Osteoblast (primary cell): ENCODE measurements around the gene TAOK2. TPM values are rescaled to one million over a fixed set of nuclear protein-coding genes. Genes with fewer than 3 reads are reported as not detected.

Source experiments
- DNase-seq: peaks from one replicate; pipeline ENCODE4 v3.0.0; 2011; ENCODE audit warnings: low spot score, mixed read lengths; ENCODE audit not compliant: insufficient read length; ENCODE audit errors: missing footprints
- H2AFZ ChIP-seq: 2 replicates; pipeline ENCODE4 v1.6.0; 2011; ENCODE audit warnings: mild to moderate bottlenecking, low read length
- H3K27ac ChIP-seq: 2 replicates; pipeline ENCODE4 v1.5.1; 2011; ENCODE audit warnings: mild to moderate bottlenecking, low read depth, low read length, moderate library complexity
- H3K27me3 ChIP-seq: 2 replicates; pipeline ENCODE4 v1.6.0; 2012; ENCODE audit warnings: mild to moderate bottlenecking, control low read depth, inconsistent platforms, low read length, moderate library complexity; ENCODE audit not compliant: insufficient read depth
- H3K36me3 ChIP-seq: 2 replicates; pipeline ENCODE4 v1.5.1; 2011; ENCODE audit warnings: mild to moderate bottlenecking, low read length, control low read depth, moderate library complexity; ENCODE audit not compliant: insufficient read depth
- H3K4me1 ChIP-seq: 2 replicates; pipeline ENCODE4 v1.5.1; 2011; ENCODE audit warnings: mild to moderate bottlenecking, low read length, control low read depth, moderate library complexity; ENCODE audit not compliant: insufficient read depth
- H3K4me2 ChIP-seq: 2 replicates; pipeline ENCODE4 v1.6.0; 2011; ENCODE audit warnings: mild to moderate bottlenecking, low read length; ENCODE audit not compliant: insufficient read depth
- H3K4me3 ChIP-seq: fragments of 200-600 bp; sonication (generic); 3 replicates; pipeline ENCODE4 v1.5.1; 2012; ENCODE audit warnings: mild to moderate bottlenecking, low read length, inconsistent platforms; ENCODE audit not compliant: insufficient read depth
- H3K79me2 ChIP-seq: 2 replicates; pipeline ENCODE4 v1.6.0; 2012; ENCODE audit warnings: mild to moderate bottlenecking, low read length, control low read depth, inconsistent platforms; ENCODE audit not compliant: insufficient read depth
- H3K9me3 ChIP-seq: 2 replicates; pipeline ENCODE4 v1.5.1; 2011; ENCODE audit warnings: low read depth, low read length, control low read depth
- H4K20me1 ChIP-seq: 2 replicates; pipeline ENCODE4 v1.6.0; 2012; ENCODE audit warnings: mild to moderate bottlenecking, low read length, control low read depth; ENCODE audit not compliant: insufficient read depth
- total RNA-seq: library from RNA; depleted of rRNA; stranded (reverse); fragments of >200 nt; gene quantifications from 2 replicates; pipeline ENCODE4 v1.2.3, GENCODE V29; 2012
- TF ChIP-seq, protein P1 (sequence below): IDR thresholded peaks from 2 replicates; pipeline ENCODE4 v1.5.1; 2011; ENCODE audit warnings: mild to moderate bottlenecking, low read depth, low read length, moderate library complexity; ENCODE audit errors: extremely low read depth

TAOK2 gene
- total RNA-seq, 1 donor: 39.1 TPM

DNA sequence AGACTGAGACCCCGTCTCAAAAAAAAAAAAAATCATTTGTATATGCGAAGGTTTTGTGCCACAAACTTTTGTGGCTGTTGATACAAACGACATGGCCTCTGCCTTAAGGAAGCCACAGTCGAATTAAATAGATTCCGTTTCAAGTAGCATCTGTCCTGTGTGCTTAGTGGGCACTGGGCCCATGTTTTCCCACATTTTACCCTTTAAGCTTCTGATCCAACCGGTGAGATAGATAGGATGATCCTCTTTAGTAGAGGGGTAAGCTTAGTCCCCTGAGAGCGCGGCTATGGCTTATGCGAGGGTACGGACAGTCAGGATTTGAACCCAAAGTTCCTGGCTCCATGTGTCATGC is 12.6 kb upstream of the TAOK2 start:
- Histone ChIP-seq H3K27ac (peak overlapping the region; percentile 76), H3K79me2 (peaks cover 7% of the 10 kb centered on the region), H2AFZ (peak overlapping the region; percentile 95), H3K27me3 (no peaks in the 10 kb centered on the region), H3K9me3 (no peaks in the 10 kb centered on the region), H3K4me1 (peaks cover 9% of the 10 kb centered on the region), H3K4me2 (peak overlapping the region; percentile 80), H4K20me1 (no peaks in the 10 kb centered on the region), H3K36me3 (peaks cover 3% of the 10 kb centered on the region), H3K4me3 (peak overlapping the region; percentile 74)
- peak; percentile 60 for DNase-seq
- TF ChIP-seq, protein P1, sequence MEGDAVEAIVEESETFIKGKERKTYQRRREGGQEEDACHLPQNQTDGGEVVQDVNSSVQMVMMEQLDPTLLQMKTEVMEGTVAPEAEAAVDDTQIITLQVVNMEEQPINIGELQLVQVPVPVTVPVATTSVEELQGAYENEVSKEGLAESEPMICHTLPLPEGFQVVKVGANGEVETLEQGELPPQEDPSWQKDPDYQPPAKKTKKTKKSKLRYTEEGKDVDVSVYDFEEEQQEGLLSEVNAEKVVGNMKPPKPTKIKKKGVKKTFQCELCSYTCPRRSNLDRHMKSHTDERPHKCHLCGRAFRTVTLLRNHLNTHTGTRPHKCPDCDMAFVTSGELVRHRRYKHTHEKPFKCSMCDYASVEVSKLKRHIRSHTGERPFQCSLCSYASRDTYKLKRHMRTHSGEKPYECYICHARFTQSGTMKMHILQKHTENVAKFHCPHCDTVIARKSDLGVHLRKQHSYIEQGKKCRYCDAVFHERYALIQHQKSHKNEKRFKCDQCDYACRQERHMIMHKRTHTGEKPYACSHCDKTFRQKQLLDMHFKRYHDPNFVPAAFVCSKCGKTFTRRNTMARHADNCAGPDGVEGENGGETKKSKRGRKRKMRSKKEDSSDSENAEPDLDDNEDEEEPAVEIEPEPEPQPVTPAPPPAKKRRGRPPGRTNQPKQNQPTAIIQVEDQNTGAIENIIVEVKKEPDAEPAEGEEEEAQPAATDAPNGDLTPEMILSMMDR: no peak

DNA sequence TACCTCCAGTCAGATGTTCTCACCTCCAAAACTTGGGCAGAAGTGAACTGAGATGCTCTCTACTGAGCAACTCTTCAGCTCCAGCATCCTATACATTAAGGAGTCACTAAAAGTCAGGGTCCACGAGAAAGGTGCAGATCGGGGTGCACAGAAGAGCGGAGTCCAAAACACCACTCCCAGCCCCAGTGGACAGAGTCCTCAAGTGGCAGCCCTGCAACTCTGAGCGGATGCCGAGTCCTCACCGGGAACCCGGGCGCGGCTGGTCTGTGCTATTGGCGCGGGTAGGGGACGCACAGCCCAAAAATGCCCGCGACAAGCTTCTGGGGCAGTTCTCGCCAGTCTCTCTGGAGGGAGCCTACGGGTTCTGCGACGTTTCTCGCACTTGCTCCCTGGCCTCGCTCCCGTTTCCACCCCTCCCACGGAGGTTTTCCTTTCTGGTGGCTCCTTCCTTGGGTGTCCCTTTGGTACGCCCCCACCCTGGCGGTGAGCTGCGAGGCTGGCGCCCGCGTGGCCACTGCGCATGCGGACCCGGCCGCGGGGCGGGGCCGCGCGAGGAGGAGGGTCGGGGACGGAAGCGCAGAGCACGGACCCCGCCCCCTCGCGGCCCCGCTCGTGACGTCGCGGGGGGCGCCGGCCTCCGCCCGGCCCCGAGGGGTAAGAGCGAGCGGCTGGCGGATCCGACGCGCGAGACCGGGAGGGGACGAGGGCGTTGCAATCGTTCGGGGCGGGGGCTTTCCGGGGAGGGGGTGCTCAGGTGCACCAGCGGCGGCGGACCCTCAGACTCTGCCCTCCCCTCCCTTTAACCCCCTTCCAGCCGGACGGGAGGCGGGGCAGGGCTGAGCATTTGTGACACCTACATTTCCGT is 12.0 kb upstream of the TAOK2 start, which contains the start of gene TMEM219:
TMEM219 (plus strand) TSS at position 601 of the 865 bp plus-strand sequence. CDS start 1,065 bp downstream, outside the sequence.
- H3K79me2 ChIP-seq: peaks cover 7% of the 10 kb centered on the region
- peaks cover 3% of the 10 kb centered on the region for H3K36me3 ChIP-seq
- peak within 1 kb of the TSS; percentile 76 for H3K27ac ChIP-seq
- H3K27me3 ChIP-seq: no peaks in the 10 kb centered on the region
- peak; percentile 99 for DNase-seq
- peak within 1 kb of the TSS; percentile 74 for H3K4me3 ChIP-seq
- no peaks in the 10 kb centered on the region for H4K20me1 ChIP-seq
- peak within 1 kb of the TSS; percentile 95 for H2AFZ ChIP-seq
- TF ChIP-seq, protein P1: peak; percentile 16
- no peaks in the 10 kb centered on the region for H3K9me3 ChIP-seq
- peak within 1 kb of the TSS; percentile 80 for H3K4me2 ChIP-seq
- H3K4me1 ChIP-seq: peaks cover 9% of the 10 kb centered on the region

DNA sequence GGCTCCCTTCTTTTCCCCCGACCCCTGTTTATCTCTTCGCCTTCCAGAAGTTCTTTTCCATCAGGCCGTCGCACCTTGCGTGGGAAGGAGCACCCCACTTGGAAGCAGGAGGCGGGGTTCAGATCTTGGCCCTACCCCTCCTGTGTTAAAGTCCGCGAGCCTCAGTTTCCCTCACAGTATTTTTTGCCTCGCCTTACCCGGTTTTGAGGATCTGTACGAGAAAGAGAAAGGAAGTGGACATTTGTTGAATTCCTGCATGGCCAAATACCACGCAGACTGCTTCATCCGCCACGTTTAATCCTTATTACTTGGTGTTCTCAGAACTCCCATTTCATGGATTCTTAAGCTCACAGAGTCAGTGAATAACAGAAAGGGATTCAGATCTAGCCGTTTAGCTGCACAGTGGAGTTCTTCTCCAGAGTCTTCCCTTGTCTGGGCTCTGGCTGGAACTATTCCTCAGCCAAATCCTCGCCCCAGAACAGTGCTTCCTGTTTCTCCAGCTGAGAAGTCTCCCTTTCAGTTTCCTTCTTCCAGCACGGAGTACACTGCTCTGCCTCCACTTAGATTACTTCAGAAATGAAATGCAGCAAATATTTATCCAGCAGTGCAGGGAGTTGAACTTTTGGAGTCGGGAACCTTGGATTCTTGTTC is 11.2 kb upstream of the TAOK2 start:
- Histone ChIP-seq H3K27me3 (no peaks in the 10 kb centered on the region), H3K4me2 (peak overlapping the region; percentile 80), H4K20me1 (no peaks in the 10 kb centered on the region), H3K4me1 (peaks cover 9% of the 10 kb centered on the region), H3K9me3 (no peaks in the 10 kb centered on the region), H3K36me3 (peaks cover 3% of the 10 kb centered on the region), H3K79me2 (peaks cover 7% of the 10 kb centered on the region), H3K27ac (peak overlapping the region; percentile 61), H3K4me3 (peak overlapping the region; percentile 74), H2AFZ (peak overlapping the region; percentile 77)
- TF ChIP-seq, protein P1: no peak
- peak; percentile 91 for DNase-seq
